ENCODE data around the gene PDSS1. TPM values are rescaled to one million over a fixed set of nuclear protein-coding genes. Genes with fewer than 3 reads are reported as not detected.

Gene PDSS1
- 8.1 and 9.7 TPM in 2 replicates for total RNA-seq

GRCh38 chr10:26697163-26697921 is at the start of gene PDSS1:
Gene PDSS1 (plus strand): TSS chr10:26697701. CDS start chr10:26697712, 11 bp downstream.

Other genes with a start within 250 kb of the PDSS1 start
- 24.4 and 31.9 TPM in 2 replicates for gene ABI1, start 163.3 kb downstream of the PDSS1 start, total RNA-seq

Measured in epithelial cell of umbilical artery (primary cell).